DND-41 (cell line): Measurements from ENCODE around the gene HCN2.

ENCODE experiments used
- CTCF ChIP-seq: IDR thresholded peaks from 2 replicates; pipeline ENCODE4 v1.5.1; 2012; ENCODE audit warnings: borderline replicate concordance, low read length, moderate library complexity, mild to moderate bottlenecking; ENCODE audit not compliant: poor library complexity, severe bottlenecking; ENCODE audit errors: extremely low read depth
- EZH2 ChIP-seq: IDR thresholded peaks from 3 replicates; pipeline ENCODE4 v1.6.1; 2012; ENCODE audit warnings: borderline replicate concordance, low read depth, mild to moderate bottlenecking, moderate library complexity, low read length, inconsistent platforms; ENCODE audit not compliant: severe bottlenecking

DNA sequence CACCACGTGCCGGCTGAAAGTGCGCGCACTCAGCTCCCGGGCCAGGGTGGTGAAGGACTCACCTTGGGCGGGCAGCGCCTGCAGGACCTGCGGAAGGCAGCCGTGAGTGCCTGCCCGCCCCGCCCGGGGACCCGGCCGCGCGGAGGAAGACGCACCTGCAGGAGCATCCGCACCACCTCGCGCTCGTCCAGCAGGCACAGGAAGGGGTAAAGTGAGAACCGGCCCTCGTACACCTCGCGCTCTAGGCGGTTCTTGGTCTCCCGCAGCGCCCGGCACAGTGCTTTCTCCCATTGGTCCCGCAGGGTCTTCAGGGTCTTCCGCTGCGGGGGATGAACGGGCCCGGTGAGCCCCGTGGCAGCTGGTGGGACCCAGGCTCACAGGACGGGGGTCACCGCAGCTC, 33.0 kb downstream of the HCN2 start:
- no peak for TF ChIP-seq CTCF
- TF ChIP-seq EZH2, result no peak
